Heart left ventricle (tissue), 13 donors: ENCODE results near the gene LIN54.

Experiments used
- POLR2A ChIP-seq, 2 donors: fragments of 450-650 bp; IDR thresholded peaks; one replicate each; pipeline ENCODE4 v1.6.1; 2017; ENCODE audit warnings: antibody characterized with exemption in 2 of 2, mild to moderate bottlenecking in 2 of 2, moderate library complexity in 2 of 2
- TF ChIP-seq, protein P1 (sequence below), 12 donors: fragments of 200-600 bp; sonication (generic) in 4 of 12; IDR thresholded peaks; one replicate each; pipeline versions ENCODE4 v1.5.0 to v1.8.0; 2018 to 2022; ENCODE audit warnings: antibody characterized with exemption in 12 of 12, mild to moderate bottlenecking in 5 of 12
- donor health status: ischemic (EF 13 %, LVEDD 7.1; RV severe dilation, severe dysfunction).
- donor health status: DM: no; HTN: yes; CAD: no.
- donor health status: DM: no; HTN: no; CAD: no.
- donor health status: ischemic (EF 25% LVEDD 6.9; RV normal size, moderate dysfunction).
- donor health status: ischemic (EF 25% LVEDD 5.7; RV mildly dilated, moderate dysfunction).
- donor health status: ischemic (EF 35%, LVEDD 5.7; RV mildly dilated, moderate dysfunction).
- donor health status: nonischemic (EF 11% LVEDD 7.7; RV severe dilation, severe dysfunction).
- donor health status: DM: yes; HTN: yes; CAD: no.
- donor health status: PGD.
- donor health status: ischemic (EF 29% LVEDD 5.4; RV normal size, mild dysfunction).
- donor health status: nonischemic (EF 23%, LVEDD 6.1; RV moderate dilation, normal function).

DNA sequence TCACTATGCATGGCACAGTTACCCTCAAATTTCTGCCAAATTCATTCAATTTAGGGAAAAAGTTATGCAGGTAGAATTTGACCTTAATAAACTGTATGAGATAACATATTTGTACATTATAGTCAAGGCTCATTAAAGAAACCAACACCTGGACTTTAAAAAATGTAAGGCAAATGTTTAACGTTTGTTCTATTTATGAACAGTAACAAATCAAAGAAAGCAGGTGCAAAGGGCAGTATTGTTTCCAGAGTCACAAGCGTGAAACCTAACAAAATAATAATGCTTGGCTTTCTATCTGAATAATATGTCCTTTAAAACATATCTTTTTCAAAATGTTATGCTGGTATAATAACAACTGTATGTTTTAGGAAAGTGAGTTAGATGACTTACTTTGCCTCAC lies 41.2 kb downstream of the LIN54 start:
- no peak for TF ChIP-seq POLR2A (IDR thresholded peaks at IDR 0.05)
- TF ChIP-seq, protein P1, sequence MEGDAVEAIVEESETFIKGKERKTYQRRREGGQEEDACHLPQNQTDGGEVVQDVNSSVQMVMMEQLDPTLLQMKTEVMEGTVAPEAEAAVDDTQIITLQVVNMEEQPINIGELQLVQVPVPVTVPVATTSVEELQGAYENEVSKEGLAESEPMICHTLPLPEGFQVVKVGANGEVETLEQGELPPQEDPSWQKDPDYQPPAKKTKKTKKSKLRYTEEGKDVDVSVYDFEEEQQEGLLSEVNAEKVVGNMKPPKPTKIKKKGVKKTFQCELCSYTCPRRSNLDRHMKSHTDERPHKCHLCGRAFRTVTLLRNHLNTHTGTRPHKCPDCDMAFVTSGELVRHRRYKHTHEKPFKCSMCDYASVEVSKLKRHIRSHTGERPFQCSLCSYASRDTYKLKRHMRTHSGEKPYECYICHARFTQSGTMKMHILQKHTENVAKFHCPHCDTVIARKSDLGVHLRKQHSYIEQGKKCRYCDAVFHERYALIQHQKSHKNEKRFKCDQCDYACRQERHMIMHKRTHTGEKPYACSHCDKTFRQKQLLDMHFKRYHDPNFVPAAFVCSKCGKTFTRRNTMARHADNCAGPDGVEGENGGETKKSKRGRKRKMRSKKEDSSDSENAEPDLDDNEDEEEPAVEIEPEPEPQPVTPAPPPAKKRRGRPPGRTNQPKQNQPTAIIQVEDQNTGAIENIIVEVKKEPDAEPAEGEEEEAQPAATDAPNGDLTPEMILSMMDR (IDR thresholded peaks at IDR 0.05) = no peak
